HG03354 (cell line): ENCODE results near the gene WIPF1.
"Not testable (repeated sequence)": the region's sequence is repeated elsewhere in the genome, so short reads cannot be mapped to it uniquely, and the experiment has no call there.

Experiments
- ATAC-seq: cut with Tn5 transposase; IDR thresholded peaks from one replicate; pipeline ENCODE4 v1.9.1; 2021; ENCODE audit warnings: mild to moderate bottlenecking; ENCODE audit not compliant: unreplicated experiment, poor library complexity, severe bottlenecking

Gene WIPF1

GRCh38 chr2:174551697-174552096 lies 45.9 kb downstream of the WIPF1 start:
- ATAC-seq: no peak

- not testable (repeated sequence) for ATAC-seq
These were observed 49.0 kb downstream of the WIPF1 start for GRCh38 chr2:174548646-174549045.

GRCh38 chr2:174548021-174548420 lies 49.6 kb downstream of the WIPF1 start:
- ATAC-seq: not testable (repeated sequence)

- ATAC-seq: no peak
These were observed 50.8 kb downstream of the WIPF1 start for GRCh38 chr2:174546519-174547506.

- no peak for ATAC-seq
These were observed 52.4 kb downstream of the WIPF1 start for GRCh38 chr2:174545240-174545639.

- no peak for ATAC-seq
These were observed 52.8 kb downstream of the WIPF1 start for GRCh38 chr2:174544802-174545201.

GRCh38 chr2:174544156-174544555 lies 53.4 kb downstream of the WIPF1 start:
- ATAC-seq: no peak

- no peak for ATAC-seq
These were observed 56.7 kb downstream of the WIPF1 start for GRCh38 chr2:174540893-174541292.

- ATAC-seq: no peak
These were observed 61.6 kb downstream of the WIPF1 start for GRCh38 chr2:174535757-174536703.

- ATAC-seq: no peak
These were observed 62.5 kb downstream of the WIPF1 start for GRCh38 chr2:174535083-174535482.

GRCh38 chr2:174529916-174530315 lies 67.7 kb downstream of the WIPF1 start:
- ATAC-seq: no peak

- ATAC-seq: no peak
These were observed 69.6 kb downstream of the WIPF1 start for GRCh38 chr2:174527959-174528358.

- no peak for ATAC-seq
These were observed 70.4 kb downstream of the WIPF1 start for GRCh38 chr2:174527101-174527721.

- no peak for ATAC-seq
These were observed 73.1 kb downstream of the WIPF1 start for GRCh38 chr2:174524527-174524926.

- no peak for ATAC-seq
These were observed 75.1 kb downstream of the WIPF1 start for GRCh38 chr2:174522553-174522952.

GRCh38 chr2:174518395-174518794 lies 79.2 kb downstream of the WIPF1 start:
- ATAC-seq: no peak

GRCh38 chr2:174516501-174517378 lies 80.9 kb downstream of the WIPF1 start:
- no peak for ATAC-seq

GRCh38 chr2:174512345-174512744 lies 85.3 kb downstream of the WIPF1 start:
- no peak for ATAC-seq
